H9 (cell line): ENCODE measurements around the gene SLCO4A1. TPM values are rescaled to one million over a fixed set of nuclear protein-coding genes. Genes with fewer than 3 reads are reported as not detected.

ENCODE experiments used
- DNase-seq: peaks from one replicate; pipeline ENCODE4 v3.0.0-alpha.2; 2017
- H2AFZ ChIP-seq: one replicate; pipeline ENCODE4 v1.6.1; 2013; ENCODE audit warnings: mild to moderate bottlenecking, low read length, control low read depth, moderate library complexity
- H2AK5ac ChIP-seq: 2 replicates; pipeline ENCODE4 v1.6.1; 2013; ENCODE audit warnings: low read length, control low read depth, mixed read lengths; ENCODE audit not compliant: insufficient read length
- H2BK120ac ChIP-seq: one replicate; pipeline ENCODE4 v1.6.1; 2013; ENCODE audit warnings: low read depth, mild to moderate bottlenecking, low read length, control low read depth, inconsistent platforms; ENCODE audit not compliant: poor library complexity, severe bottlenecking
- H2BK12ac ChIP-seq: 2 replicates; pipeline ENCODE4 v1.6.1; 2013; ENCODE audit warnings: low read length, control low read depth, mixed read lengths, low read depth; ENCODE audit not compliant: insufficient read length
- H2BK15ac ChIP-seq: 2 replicates; pipeline ENCODE4 v1.6.1; 2013; ENCODE audit warnings: low read depth, low read length, control low read depth
- H2BK20ac ChIP-seq: one replicate; pipeline ENCODE4 v1.6.1; 2013; ENCODE audit warnings: low read depth, mild to moderate bottlenecking, low read length, control low read depth, inconsistent platforms; ENCODE audit not compliant: poor library complexity, severe bottlenecking
- H2BK5ac ChIP-seq: 2 replicates; pipeline ENCODE4 v1.6.1; 2013; ENCODE audit warnings: low read length, control low read depth, mixed read lengths; ENCODE audit not compliant: insufficient read length
- H3K14ac ChIP-seq: 2 replicates; pipeline ENCODE4 v1.6.1; 2013; ENCODE audit warnings: low read length, control low read depth; ENCODE audit not compliant: insufficient read depth
- H3K18ac ChIP-seq: 2 replicates; pipeline ENCODE4 v1.6.1; 2013; ENCODE audit warnings: low read depth, mild to moderate bottlenecking, mixed read lengths, low read length, control low read depth; ENCODE audit not compliant: insufficient read length
- H3K23ac ChIP-seq: 2 replicates; pipeline ENCODE4 v1.6.1; 2013; ENCODE audit warnings: low read length, control low read depth, mixed read lengths, low read depth; ENCODE audit not compliant: insufficient read length
- H3K23me2 ChIP-seq: 2 replicates; pipeline ENCODE4 v1.6.1; 2013; ENCODE audit warnings: low read depth, mild to moderate bottlenecking, mixed read lengths, low read length, control low read depth; ENCODE audit not compliant: insufficient read length, poor library complexity, severe bottlenecking
- H3K27ac ChIP-seq: 2 replicates; pipeline ENCODE4 v1.5.1; 2013; ENCODE audit warnings: low read length, control low read depth, mixed read lengths, low read depth; ENCODE audit not compliant: insufficient read length
- H3K27me3 ChIP-seq: 2 replicates; pipeline ENCODE4 v1.6.1; 2013; ENCODE audit warnings: low read length, control low read depth, inconsistent platforms; ENCODE audit not compliant: insufficient read depth
- H3K4ac ChIP-seq: 2 replicates; pipeline ENCODE4 v1.6.1; 2013; ENCODE audit warnings: low read depth, mild to moderate bottlenecking, control low read depth, inconsistent platforms, low read length, moderate library complexity
- H3K4me1 ChIP-seq: 2 replicates; pipeline ENCODE4 v1.6.1; 2013; ENCODE audit warnings: low read length, control low read depth, inconsistent platforms; ENCODE audit not compliant: insufficient read depth
- H3K4me2 ChIP-seq: 2 replicates; pipeline ENCODE4 v1.6.1; 2013; ENCODE audit warnings: low read length, control low read depth, mixed read lengths; ENCODE audit not compliant: insufficient read length, insufficient read depth
- H3K56ac ChIP-seq: 2 replicates; pipeline ENCODE4 v1.6.1; 2013; ENCODE audit warnings: low read depth, mild to moderate bottlenecking, mixed read lengths, low read length, control low read depth; ENCODE audit not compliant: insufficient read length
- H3K79me1 ChIP-seq: 2 replicates; pipeline ENCODE4 v1.6.1; 2013; ENCODE audit warnings: low read depth, mild to moderate bottlenecking, moderate library complexity, low read length, control low read depth, inconsistent platforms; ENCODE audit not compliant: insufficient read depth, poor library complexity, severe bottlenecking
- H3K79me2 ChIP-seq: 2 replicates; pipeline ENCODE4 v1.6.1; 2013; ENCODE audit warnings: low read length, control low read depth, inconsistent platforms; ENCODE audit not compliant: insufficient read depth
- H3K9ac ChIP-seq: 2 replicates; pipeline ENCODE4 v1.6.1; 2013; ENCODE audit warnings: low read length, control low read depth, mixed read lengths; ENCODE audit not compliant: insufficient read length; ENCODE audit errors: extremely low read depth
- H3K9me3 ChIP-seq: one replicate; pipeline ENCODE4 v1.6.1; 2013; ENCODE audit warnings: low read depth, low read length, inconsistent platforms; ENCODE audit not compliant: control insufficient read depth
- H3T11ph ChIP-seq: one replicate; pipeline ENCODE4 v1.6.1; 2013; ENCODE audit warnings: mild to moderate bottlenecking, low read length, control low read depth, inconsistent platforms
- H4K20me1 ChIP-seq: one replicate; pipeline ENCODE4 v1.6.1; 2013; ENCODE audit not compliant: control insufficient read depth, insufficient read length, insufficient read depth
- H4K5ac ChIP-seq: 2 replicates; pipeline ENCODE4 v1.6.1; 2013; ENCODE audit warnings: low read depth, mild to moderate bottlenecking, mixed read lengths, low read length, control low read depth; ENCODE audit not compliant: insufficient read length
- H4K8ac ChIP-seq: replicated peaks from 2 replicates; pipeline ENCODE4 v1.6.1; 2013; ENCODE audit warnings: low read length, control low read depth, mixed read lengths, low read depth; ENCODE audit not compliant: insufficient read length
- H4K91ac ChIP-seq: 2 replicates; pipeline ENCODE4 v1.6.1; 2013; ENCODE audit warnings: low read depth, mild to moderate bottlenecking, moderate library complexity, mixed read lengths, low read length, control low read depth; ENCODE audit not compliant: insufficient read length
- H3K27ac Mint-ChIP-seq, 3 experiments: 2 replicates in 2 of 3; 3 replicates in 1 of 3; pipeline ENCODE4 v1.8.0; 2020 to 2021; ENCODE audit warnings: mixed read lengths in 3 of 3, mild to moderate bottlenecking in 1 of 3, moderate library complexity in 1 of 3
- H3K27me3 Mint-ChIP-seq: 2 replicates; pipeline ENCODE4 v1.8.0; 2021; ENCODE audit warnings: low read depth, mild to moderate bottlenecking, moderate library complexity, mixed read lengths
- H3K36me3 Mint-ChIP-seq, 3 experiments: 2 replicates in 2 of 3; 3 replicates in 1 of 3; pipeline ENCODE4 v1.8.0; 2020 to 2021; ENCODE audit warnings: low read depth in 3 of 3, mixed read lengths in 3 of 3; ENCODE audit not compliant: insufficient read depth in 1 of 3
- H3K4me1 Mint-ChIP-seq, 2 experiments: 2 replicates each; pipeline ENCODE4 v1.8.0; 2020; ENCODE audit warnings: mixed read lengths in 2 of 2
- H3K4me3 Mint-ChIP-seq, 2 experiments: 2 replicates in 1 of 2; 3 replicates in 1 of 2; pipeline ENCODE4 v1.8.0; 2020 to 2021; ENCODE audit warnings: mild to moderate bottlenecking in 2 of 2, mixed read lengths in 2 of 2, moderate library complexity in 1 of 2
- H3K9me3 Mint-ChIP-seq, 2 experiments: 2 replicates in 1 of 2; 3 replicates in 1 of 2; pipeline ENCODE4 v1.8.0; 2020; ENCODE audit warnings: mild to moderate bottlenecking in 2 of 2, mixed read lengths in 2 of 2, moderate library complexity in 1 of 2
- CTCF ChIP-seq: fragments of 200-600 bp; sonication (generic); conservative IDR thresholded peaks from 3 replicates; pipeline ENCODE4 v1.8.0; 2021; ENCODE audit warnings: antibody characterized with exemption, mild to moderate bottlenecking
- WGBS: extraction: QIAGEN DNeasy Blood & Tissue Kit; methylation state at CpG from one replicate; pipeline ENCODE4 v1.1.7; 2013; ENCODE audit warnings: missing lambda C conversion rate, low lambda C conversion rate, mixed read lengths; ENCODE audit not compliant: insufficient read length; ENCODE audit errors: extremely low coverage; 5-methylcytosine and 5-hydroxymethylcytosine counted together
- total RNA-seq: library from RNA; stranded (reverse); gene quantifications from 2 replicates; pipeline ENCODE4 v1.2.1, GENCODE V29; 2021

Gene SLCO4A1
- total RNA-seq, 1 experiment from 2014 or later: 9.4 TPM

GRCh38 chr20:62719250-62719935 lies 77.1 kb downstream of the SLCO4A1 start:
- H2BK12ac ChIP-seq: no peak overlapping the region
- no CpG with 5 or more reads among the region's 12 CpGs for WGBS

More at GRCh38 chr20:62719250-62719935, 77.1 kb downstream of the SLCO4A1 start:
- H3K4ac ChIP-seq: no peak overlapping the region
- no peaks in the 10 kb centered on the region for H3K4me1 ChIP-seq
- no peak overlapping the region for H3K18ac ChIP-seq
- no peak overlapping the region for H2AFZ ChIP-seq
- no peak overlapping the region for H3K23ac ChIP-seq
- H3K56ac ChIP-seq: no peak overlapping the region
- H3K14ac ChIP-seq: no peak overlapping the region
- no peaks in the 10 kb centered on the region for H3K79me2 ChIP-seq
- no peak overlapping the region for H3K27ac Mint-ChIP-seq
- H3K9me3 Mint-ChIP-seq: peaks cover 20 to 28% of the 10 kb centered on the region in 2 experiments
- H2AK5ac ChIP-seq: no peak overlapping the region
- H2BK20ac ChIP-seq: no peak overlapping the region
- H3K36me3 Mint-ChIP-seq: peaks cover 2 to 20% (median 4%) of the 10 kb centered on the region in 3 experiments; a peak in 6 of 7 replicates
- no peak overlapping the region for H3K4me3 Mint-ChIP-seq
- DNase-seq: no peak
- no peak overlapping the region for H4K5ac ChIP-seq
- no peak overlapping the region for H2BK15ac ChIP-seq
- H3K27me3 ChIP-seq: no peaks in the 10 kb centered on the region
- no peak overlapping the region for H2BK120ac ChIP-seq
- H3K9me3 ChIP-seq: peaks cover 4% of the 10 kb centered on the region
- no peak overlapping the region for H3T11ph ChIP-seq
- no peak overlapping the region for H3K27ac ChIP-seq
- no peak overlapping the region for H4K91ac ChIP-seq
- H3K9ac ChIP-seq: no peak overlapping the region
- no peaks in the 10 kb centered on the region for H3K23me2 ChIP-seq
- no peaks in the 10 kb centered on the region for H4K20me1 ChIP-seq
- no peak overlapping the region for H3K4me2 ChIP-seq
- no peak overlapping the region for H2BK5ac ChIP-seq
- H4K8ac ChIP-seq: no peak overlapping the region
- peaks cover 0 to 6% of the 10 kb centered on the region in 2 experiments; a peak in 2 of 4 replicates for H3K4me1 Mint-ChIP-seq
- no peaks in the 10 kb centered on the region for H3K79me1 ChIP-seq
- H3K27me3 Mint-ChIP-seq: peaks cover 69% of the 10 kb centered on the region
- TF ChIP-seq CTCF: no peak

Other genes with a start within 250 kb of the SLCO4A1 start
- 10.8 and 11.0 TPM in 2 replicates for gene CABLES2, start 235.2 kb upstream of the SLCO4A1 start, total RNA-seq
- 0.20 and 0.28 TPM in 2 replicates for gene RBBP8NL, start 215.0 kb upstream of the SLCO4A1 start, total RNA-seq
- 0.24 and 0.39 TPM in 2 replicates for gene GATA5, start 166.5 kb upstream of the SLCO4A1 start, total RNA-seq
- gene NTSR1, start 66.3 kb downstream of the SLCO4A1 start, total RNA-seq: 0.07 and 0.11 TPM in 2 replicates
- 14.6 and 16.3 TPM in 2 replicates for gene MRGBP, start 154.0 kb downstream of the SLCO4A1 start, total RNA-seq
- 33.0 and 33.1 TPM in 2 replicates for gene OGFR, start 162.3 kb downstream of the SLCO4A1 start, total RNA-seq
- 137 and 150 TPM in 2 replicates for gene COL9A3, start 174.5 kb downstream of the SLCO4A1 start, total RNA-seq
- gene TCFL5, start 219.3 kb downstream of the SLCO4A1 start, total RNA-seq: 15.9 and 16.4 TPM in 2 replicates